ENCODE results near the gene BTBD19. TPM values are rescaled to one million over a fixed set of nuclear protein-coding genes. Genes with fewer than 3 reads are reported as not detected.
"Not testable (repeated sequence)": the region's sequence is repeated elsewhere in the genome, so short reads cannot be mapped to it uniquely, and the experiment has no call there.

The BTBD19 gene
- polyA plus RNA-seq, 4 donors, result 6.8 to 25.0 (median 16.2) TPM

GRCh38 chr1:44786841-44787426 lies 21.4 kb upstream of the BTBD19 start:
- DNase-seq (ENCODE audit: low read depth in 4 of 4, low spot score in 2 of 4), result no peak

- DNase-seq (ENCODE audit: low read depth in 4 of 4, low spot score in 2 of 4), result no peak
These were observed 20.8 kb upstream of the BTBD19 start for GRCh38 chr1:44787506-44787905.

DNA sequence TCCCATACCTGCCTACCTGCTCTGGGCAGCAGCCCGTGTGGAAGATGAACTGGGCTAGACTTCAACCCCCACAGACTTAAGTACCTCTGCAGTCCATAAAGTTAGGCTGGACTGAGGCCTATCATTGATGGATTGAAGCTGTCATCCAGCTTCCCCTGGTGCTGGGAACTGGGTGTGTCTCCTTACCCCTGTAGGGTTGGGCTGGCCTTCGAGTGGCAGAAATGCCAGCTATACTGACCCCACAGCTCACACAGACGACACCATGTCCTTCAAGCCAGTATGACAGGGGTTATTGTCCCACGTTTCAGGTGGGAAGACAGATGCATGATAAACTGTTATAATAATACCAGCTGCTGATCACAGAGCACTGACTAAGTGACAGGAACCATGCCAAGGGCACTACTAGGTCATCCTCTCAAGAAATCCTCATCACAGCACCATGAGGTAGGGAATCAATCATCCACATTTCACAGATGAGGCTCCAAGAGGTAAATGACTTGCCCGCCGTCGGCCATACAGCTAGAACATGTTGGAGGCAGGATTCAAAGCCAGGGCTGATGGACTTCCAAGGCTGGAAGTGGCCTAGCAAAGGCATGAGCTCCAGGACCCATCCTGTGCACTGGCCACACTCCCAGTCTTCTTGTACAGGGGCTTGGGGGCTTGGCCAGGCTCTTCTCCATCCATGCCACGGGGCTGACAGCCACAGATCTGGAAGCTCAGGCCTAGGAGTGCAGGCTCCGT lies 20.0 kb upstream of the BTBD19 start, which contains the start of gene BEST4:
BEST4 (minus strand) TSS at position 51 of the 741 bp plus-strand sequence. CDS start 465 bp downstream, outside the sequence.
- no peak for DNase-seq (ENCODE audit: low read depth in 4 of 4, low spot score in 2 of 4)

- DNase-seq (ENCODE audit: low read depth in 4 of 4, low spot score in 2 of 4), result no peak
These were observed 17.1 kb upstream of the BTBD19 start for GRCh38 chr1:44790968-44791801.

- DNase-seq (ENCODE audit: low read depth in 4 of 4, low spot score in 2 of 4), result no peak
These were observed 15.4 kb upstream of the BTBD19 start for GRCh38 chr1:44792736-44793502.

DNA sequence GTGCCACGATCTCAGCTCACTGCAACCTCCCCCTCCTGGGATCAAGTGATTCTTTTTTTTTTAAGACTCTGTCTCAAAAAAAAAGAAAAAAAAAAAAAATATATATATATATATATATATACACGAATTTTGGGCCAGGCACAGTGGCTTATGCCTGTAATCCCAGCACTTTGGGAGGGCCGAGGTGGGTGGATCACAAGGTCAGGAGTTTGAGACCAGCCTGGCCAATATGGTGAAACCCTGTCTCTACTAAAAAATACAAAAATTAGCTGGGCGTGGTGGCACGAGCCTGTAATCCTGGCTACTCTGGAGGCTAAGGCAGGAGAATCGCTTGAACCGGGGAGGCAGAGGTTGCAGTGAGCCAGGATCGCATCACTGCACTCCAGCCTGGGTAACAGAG lies 10.4 kb upstream of the BTBD19 start:
- not testable (repeated sequence) for DNase-seq (ENCODE audit: low read depth in 4 of 4, low spot score in 2 of 4)

DNA sequence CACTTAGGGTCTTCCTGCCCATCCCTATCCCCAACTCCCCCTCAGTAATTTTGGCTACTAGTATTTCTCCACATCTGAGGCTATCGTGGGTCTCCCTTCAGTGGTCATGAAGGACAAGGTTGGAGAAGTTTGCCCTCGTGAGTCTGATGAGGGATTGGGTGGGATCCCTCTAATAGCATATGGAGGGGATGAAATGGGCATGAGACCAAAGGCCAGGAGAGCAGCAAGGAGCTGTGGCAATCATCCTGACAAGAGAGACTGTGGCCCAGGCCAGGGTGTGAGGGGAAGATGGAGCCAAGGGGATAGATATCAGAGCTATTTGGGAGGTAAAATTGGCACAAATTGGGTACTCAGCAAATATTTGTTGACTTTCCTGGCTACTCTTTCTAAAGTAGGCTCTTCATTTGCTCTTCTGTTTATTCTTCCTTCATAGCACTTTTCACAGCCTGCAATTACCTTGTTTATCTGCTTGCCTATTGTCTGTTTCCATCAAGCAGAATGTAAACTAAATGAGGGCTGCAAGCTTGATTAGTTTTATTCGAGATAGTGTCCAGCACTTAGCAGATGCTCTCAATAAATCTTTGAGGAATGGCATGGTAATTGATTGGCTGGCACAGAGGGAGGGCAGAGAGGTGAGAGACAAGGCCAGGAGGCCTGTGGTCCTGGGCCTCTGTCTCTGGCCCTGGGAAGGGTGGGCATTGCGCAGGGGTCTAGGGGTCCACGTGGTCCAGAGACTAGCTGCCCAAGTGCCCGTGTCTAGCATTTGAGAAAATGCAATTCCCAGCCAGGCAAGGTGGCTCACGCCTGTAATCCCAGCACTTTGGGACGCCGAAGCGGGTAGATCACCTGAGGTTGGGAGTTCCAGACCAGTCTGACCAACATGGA lies 9.6 kb upstream of the BTBD19 start:
- DNase-seq (ENCODE audit: low read depth in 4 of 4, low spot score in 2 of 4), result no peak

- peak; percentile 94 to 96 (median 94) for DNase-seq (ENCODE audit: low read depth in 4 of 4, low spot score in 2 of 4)
These were observed 8.3 kb upstream of the BTBD19 start, which contains the start of gene PLK3 for GRCh38 chr1:44799770-44800584. PLK3 (plus strand) TSS chr1:44800377; CDS start chr1:44800464, 87 bp downstream.

GRCh38 chr1:44801491-44802305 lies 6.6 kb upstream of the BTBD19 start:
- DNase-seq (ENCODE audit: low read depth in 4 of 4, low spot score in 2 of 4), result no peak

DNA sequence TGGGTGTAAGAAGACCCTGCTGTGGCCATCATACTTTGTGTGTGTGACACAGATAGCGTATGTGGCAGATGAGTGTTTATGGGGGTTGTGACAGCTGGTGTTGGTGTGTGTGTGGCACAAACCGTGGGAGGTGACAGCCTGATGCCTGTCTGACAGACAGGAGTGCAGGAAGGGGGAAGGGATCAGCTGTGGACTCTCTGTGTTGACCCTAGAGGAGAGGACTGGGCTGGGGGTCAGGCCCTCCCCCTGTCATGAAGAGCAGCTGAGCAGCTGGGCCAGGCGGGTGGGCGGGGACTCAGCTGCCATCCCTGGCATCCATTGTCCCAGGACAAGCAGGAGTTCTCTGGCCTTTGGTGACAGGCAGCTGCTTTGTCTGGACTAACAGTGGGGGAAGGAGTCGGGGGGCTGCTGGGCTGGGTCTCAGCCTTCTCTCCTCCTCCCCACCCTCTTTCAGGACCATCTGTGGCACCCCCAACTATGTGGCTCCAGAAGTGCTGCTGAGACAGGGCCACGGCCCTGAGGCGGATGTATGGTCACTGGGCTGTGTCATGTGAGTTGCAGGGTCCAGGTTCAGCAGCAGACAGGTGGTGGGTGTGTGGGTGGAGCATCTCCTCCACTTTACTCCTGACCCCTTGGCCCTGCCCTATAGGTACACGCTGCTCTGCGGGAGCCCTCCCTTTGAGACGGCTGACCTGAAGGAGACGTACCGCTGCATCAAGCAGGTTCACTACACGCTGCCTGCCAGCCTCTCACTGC lies 5.8 kb upstream of the BTBD19 start:
- no peak for DNase-seq (ENCODE audit: low read depth in 4 of 4, low spot score in 2 of 4)

DNA sequence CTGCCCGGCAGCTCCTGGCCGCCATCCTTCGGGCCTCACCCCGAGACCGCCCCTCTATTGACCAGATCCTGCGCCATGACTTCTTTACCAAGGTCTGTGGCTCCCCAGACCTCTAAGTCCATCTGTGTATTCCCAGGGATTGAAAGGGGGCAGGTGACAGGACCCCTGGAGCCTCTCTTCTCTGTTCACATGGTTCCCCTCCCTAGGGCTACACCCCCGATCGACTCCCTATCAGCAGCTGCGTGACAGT lies 5.3 kb upstream of the BTBD19 start:
- DNase-seq (ENCODE audit: low read depth in 4 of 4, low spot score in 2 of 4), result no peak

DNA sequence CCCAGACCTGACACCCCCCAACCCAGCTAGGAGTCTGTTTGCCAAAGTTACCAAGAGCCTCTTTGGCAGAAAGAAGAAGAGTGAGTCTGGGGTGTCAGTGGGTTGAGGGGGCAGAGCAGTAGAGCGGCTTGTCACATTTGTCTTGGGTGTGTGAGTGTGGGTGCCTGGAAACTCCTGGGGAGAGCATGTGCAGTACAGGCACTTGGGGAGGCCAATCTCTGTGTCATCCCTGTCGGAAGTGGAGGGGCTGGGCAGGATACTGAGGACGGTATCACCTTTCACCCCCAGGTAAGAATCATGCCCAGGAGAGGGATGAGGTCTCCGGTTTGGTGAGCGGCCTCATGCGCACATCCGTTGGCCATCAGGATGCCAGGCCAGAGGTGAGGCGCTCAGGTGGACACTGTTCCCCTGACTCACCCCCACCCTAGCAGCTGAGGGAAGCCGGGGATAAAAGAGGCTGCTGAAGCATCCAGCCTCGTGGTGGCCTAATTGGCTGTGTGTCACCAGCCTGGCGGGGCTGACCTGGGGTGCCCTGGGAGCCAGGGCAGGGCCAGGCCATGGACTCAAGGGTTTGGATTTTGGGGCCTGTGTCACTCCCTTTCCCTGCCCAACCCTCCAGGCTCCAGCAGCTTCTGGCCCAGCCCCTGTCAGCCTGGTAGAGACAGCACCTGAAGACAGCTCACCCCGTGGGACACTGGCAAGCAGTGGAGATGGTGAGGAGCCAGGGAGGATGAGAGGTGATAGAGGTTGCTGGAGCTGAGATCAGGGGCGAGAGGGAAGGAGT lies 4.8 kb upstream of the BTBD19 start:
- DNase-seq (ENCODE audit: low read depth in 4 of 4, low spot score in 2 of 4), result no peak

- no peak for DNase-seq (ENCODE audit: low read depth in 4 of 4, low spot score in 2 of 4)
These were observed 2.9 kb upstream of the BTBD19 start for GRCh38 chr1:44805311-44806024.

GRCh38 chr1:44806025-44806703 lies 2.2 kb upstream of the BTBD19 start:
- DNase-seq (ENCODE audit: low read depth in 4 of 4, low spot score in 2 of 4), result no peak

DNA sequence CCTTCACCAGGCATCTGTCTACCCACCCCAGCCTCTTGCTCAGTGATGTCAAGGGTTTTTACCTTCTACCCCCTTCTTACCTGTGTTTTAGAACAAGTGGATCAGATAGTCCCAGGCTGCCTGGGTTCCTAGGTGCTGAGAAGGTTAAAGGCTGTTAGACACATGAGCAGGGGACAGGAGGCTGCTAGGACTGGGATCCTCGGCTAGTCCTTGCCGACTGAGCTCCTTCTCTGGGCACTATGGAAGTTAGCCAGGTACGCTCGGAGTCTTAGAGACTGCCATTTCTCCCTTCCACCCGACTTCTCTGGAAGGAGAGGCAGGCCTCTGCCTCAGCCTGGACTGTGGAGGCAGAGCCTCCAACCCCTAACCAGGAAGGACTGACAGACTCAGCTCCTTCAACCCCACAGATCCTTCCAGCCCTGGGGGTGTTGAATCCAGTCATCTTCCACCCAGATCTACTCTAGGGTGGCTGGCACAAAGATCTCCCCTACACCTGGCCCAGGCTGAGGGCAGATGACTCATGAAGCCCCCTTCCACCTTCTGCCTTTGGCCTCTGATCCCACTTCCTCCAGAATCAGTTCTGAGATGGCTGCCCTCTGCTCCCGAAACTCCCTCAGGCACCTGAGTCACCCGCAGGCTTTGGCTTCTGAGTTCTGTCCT lies 1.5 kb upstream of the BTBD19 start, which contains the start of gene DYNLT4:
DYNLT4 (minus strand) TSS at position 648 of the 660 bp plus-strand sequence. CDS start 683 bp downstream, outside the sequence.
- DNase-seq (ENCODE audit: low read depth in 4 of 4, low spot score in 2 of 4), result no peak

Measured in left renal cortex interstitium (tissue), 4 donors.